Stimulated activated naive B cell treated with anti-CD40 and anti-IgM and Interleukin-4, amounts not matched to agents 10 μg/mL and 1 μg/mL and 100 μg/mL, for 72 hours (primary cell): ENCODE results near the gene MAT1A.
A peak's percentile ranks its signal among the peaks of the same experiment; 100 is the strongest.
"Not testable (repeated sequence)": the region's sequence is repeated elsewhere in the genome, so short reads cannot be mapped to it uniquely, and the experiment has no call there.

Experiments used
- ATAC-seq, 2 donors: fragments of 150-1000 bp; cut with Tn5 transposase; replicated peaks; 2 replicates each; pipeline ENCODE4 v1.10.0; 2021; ENCODE audit warnings: moderate library complexity in 1 of 2
- DNase-seq: peaks from one replicate; pipeline ENCODE4 v3.0.0; 2021
- H3K27ac Mint-ChIP-seq: one replicate; pipeline ENCODE4 v1.8.0; 2022; ENCODE audit warnings: mild to moderate bottlenecking, mixed read lengths
- H3K27me3 Mint-ChIP-seq, 2 donors: one replicate each; pipeline ENCODE4 v1.8.0; 2022; ENCODE audit warnings: mixed read lengths in 2 of 2
- H3K36me3 Mint-ChIP-seq, 2 donors: one replicate each; pipeline ENCODE4 v1.8.0; 2022; ENCODE audit warnings: mixed read lengths in 2 of 2, mild to moderate bottlenecking in 1 of 2
- H3K4me1 Mint-ChIP-seq, 2 donors: one replicate each; pipeline ENCODE4 v1.8.0; 2022; ENCODE audit warnings: mixed read lengths in 2 of 2, mild to moderate bottlenecking in 1 of 2
- H3K4me3 Mint-ChIP-seq, 2 donors: one replicate each; pipeline ENCODE4 v1.8.0; 2022; ENCODE audit warnings: mild to moderate bottlenecking in 2 of 2, mixed read lengths in 2 of 2, moderate library complexity in 1 of 2
- H3K9me3 Mint-ChIP-seq, 2 donors: one replicate each; pipeline ENCODE4 v1.8.0; 2022; ENCODE audit warnings: mixed read lengths in 2 of 2, mild to moderate bottlenecking in 1 of 2

Gene MAT1A

DNA sequence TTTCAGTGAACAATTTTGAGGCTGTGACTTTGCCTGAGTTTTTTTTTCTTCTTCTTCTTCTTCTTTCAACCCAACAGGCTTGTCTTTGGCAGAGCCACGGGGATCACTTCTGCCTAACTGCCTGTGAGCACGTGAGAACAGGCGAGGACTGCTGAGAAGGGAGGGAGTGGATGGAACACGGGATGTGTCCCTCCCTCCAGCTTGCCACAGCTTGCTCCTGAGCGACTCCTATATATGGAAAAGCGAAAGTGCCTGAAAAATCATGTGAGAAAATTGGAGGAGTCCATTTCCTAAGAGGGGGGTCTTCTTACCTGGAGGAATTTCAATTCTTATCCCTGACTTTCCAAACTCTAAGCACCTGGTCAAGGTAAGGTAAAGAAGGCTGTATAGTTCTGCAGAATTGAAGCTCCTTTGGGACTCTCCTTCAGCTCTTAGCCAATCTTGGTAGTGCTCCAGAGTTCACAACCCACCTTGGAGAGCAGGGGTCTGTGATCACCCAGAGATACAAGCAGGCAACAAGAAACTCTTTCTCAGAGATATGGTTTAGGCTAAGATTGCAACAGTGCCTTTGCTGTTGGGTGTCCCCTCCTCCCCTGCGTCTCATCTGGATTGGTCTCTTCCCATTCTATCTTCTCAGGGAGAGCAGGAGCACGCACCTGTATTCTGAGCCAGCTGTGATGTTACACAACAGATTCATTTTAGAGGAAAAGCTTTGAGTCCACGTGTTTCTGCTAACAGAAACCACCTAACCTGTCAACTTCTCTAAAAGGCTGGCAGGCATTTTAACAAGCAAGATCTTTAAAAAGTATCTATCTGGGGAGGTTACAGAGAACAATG lies at the start of gene MAT1A:
TSS of gene MAT1A (minus strand) at position 208 of the 837 bp plus-strand sequence. CDS start 235 bp downstream, outside the sequence.
- H3K36me3 Mint-ChIP-seq: no peaks in the 10 kb centered on the region
- ATAC-seq (no peak), DNase-seq (no peak)

GRCh38 chr10:80333983-80334382 lies 44.5 kb upstream of the MAT1A start:
- Mint-ChIP-seq H3K36me3 (no peaks in the 10 kb centered on the region), H3K4me3 (no peak overlapping the region), H3K4me1 (no peaks in the 10 kb centered on the region), H3K9me3 (peaks cover 0 to 1% of the 10 kb centered on the region in 2 donors), H3K27ac (no peak overlapping the region), H3K27me3 (no peaks in the 10 kb centered on the region)
- DNase-seq (no peak), ATAC-seq (peak; percentile 29 to 47)

More for the DNA sequence above, at the start of gene MAT1A:
- Mint-ChIP-seq H3K4me1 (peaks cover 0 to 4% of the 10 kb centered on the region in 2 donors), H3K27me3 (peaks cover 5 to 18% of the 10 kb centered on the region in 2 donors), H3K9me3 (no peaks in the 10 kb centered on the region), H3K4me3 (no peak within 1 kb of the TSS), H3K27ac (no peak within 1 kb of the TSS)

DNA sequence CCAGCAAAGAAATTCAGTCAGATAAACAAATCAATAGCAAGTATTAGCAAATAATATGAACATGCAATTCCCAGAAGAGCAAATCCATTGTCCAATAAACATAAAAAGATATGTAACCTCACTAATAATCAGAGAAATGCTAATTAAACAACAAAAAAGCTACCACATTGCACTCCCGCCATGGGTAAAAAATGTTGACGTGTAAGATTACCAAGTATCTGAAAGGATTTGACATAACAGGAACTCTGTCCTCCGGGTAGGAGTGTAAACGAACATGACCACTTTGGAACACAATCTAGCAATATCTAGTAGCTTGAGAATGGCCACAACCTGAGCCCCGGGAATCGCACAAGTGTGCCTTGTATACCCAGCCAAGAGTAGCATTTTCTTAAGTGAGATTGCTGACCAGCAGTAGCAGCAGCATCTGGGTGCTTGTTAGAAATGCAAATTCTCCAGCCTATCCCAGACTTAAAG lies 35.5 kb upstream of the MAT1A start:
- Mint-ChIP-seq H3K9me3 (no peaks in the 10 kb centered on the region), H3K27me3 (peaks cover 0 to 6% of the 10 kb centered on the region in 2 donors), H3K4me1 (no peaks in the 10 kb centered on the region), H3K4me3 (no peak overlapping the region), H3K27ac (no peak overlapping the region), H3K36me3 (no peaks in the 10 kb centered on the region)
- ATAC-seq: no peak
- no peak for DNase-seq

- H3K36me3 Mint-ChIP-seq: no peaks in the 10 kb centered on the region
- H3K27me3 Mint-ChIP-seq: peaks cover 0 to 6% of the 10 kb centered on the region in 2 donors
- H3K9me3 Mint-ChIP-seq: no peaks in the 10 kb centered on the region
- no peak overlapping the region for H3K27ac Mint-ChIP-seq
- H3K4me3 Mint-ChIP-seq: no peak overlapping the region
- ATAC-seq (peak in 1 of 2 donors; percentile 38), DNase-seq (no peak)
- no peaks in the 10 kb centered on the region for H3K4me1 Mint-ChIP-seq
Observed at GRCh38 chr10:80324086-80324485, 34.6 kb upstream of the MAT1A start.

GRCh38 chr10:80323311-80323710 lies 33.9 kb upstream of the MAT1A start:
- H3K27ac Mint-ChIP-seq: no peak overlapping the region
- no peaks in the 10 kb centered on the region for H3K9me3 Mint-ChIP-seq
- H3K4me3 Mint-ChIP-seq: no peak overlapping the region
- H3K27me3 Mint-ChIP-seq: peaks cover 0 to 6% of the 10 kb centered on the region in 2 donors
- H3K4me1 Mint-ChIP-seq: no peaks in the 10 kb centered on the region
- DNase-seq: no peak
- ATAC-seq: no peak
- no peaks in the 10 kb centered on the region for H3K36me3 Mint-ChIP-seq

DNA sequence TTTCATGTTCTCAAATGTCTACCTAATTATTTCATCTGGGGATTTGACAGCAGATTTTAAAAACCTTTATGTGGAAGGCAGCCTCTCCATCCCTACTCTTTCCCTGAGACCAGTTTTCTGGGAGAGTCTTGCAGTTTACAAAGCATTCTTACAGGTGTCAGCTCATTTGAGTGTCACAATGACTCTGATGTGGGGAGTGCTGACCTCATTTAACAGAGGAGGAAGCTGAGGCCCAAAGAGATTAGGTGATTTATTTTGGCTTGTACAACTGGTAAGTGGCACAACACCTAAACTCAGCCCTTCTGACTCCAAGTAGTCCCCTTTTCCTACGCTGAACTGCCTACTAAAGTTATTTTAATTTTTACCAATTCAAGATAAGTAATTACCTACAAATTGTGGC lies 33.3 kb upstream of the MAT1A start:
- Mint-ChIP-seq H3K9me3 (no peaks in the 10 kb centered on the region), H3K4me3 (no peak overlapping the region), H3K4me1 (no peaks in the 10 kb centered on the region), H3K27me3 (peaks cover 0 to 6% of the 10 kb centered on the region in 2 donors), H3K27ac (no peak overlapping the region), H3K36me3 (no peaks in the 10 kb centered on the region)
- ATAC-seq (no peak), DNase-seq (no peak)

DNA sequence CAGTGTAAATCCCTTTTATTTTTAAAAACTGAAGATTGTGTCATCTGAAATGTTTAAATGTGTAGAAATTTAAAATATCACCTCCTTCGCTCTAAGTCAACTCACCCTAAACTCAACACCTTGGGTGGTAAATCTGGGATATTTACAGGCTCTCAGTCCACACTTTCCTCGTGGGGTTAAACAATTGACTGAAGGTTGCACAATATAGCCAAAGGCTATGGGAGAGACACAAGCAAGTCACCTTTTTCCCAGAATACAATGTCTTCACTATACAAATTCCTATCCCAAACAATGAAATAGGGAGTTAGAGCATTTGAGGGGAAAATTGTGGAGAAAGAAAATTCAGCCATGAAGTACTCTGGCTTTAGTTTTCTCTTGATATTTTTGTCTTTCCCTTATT lies 32.7 kb upstream of the MAT1A start:
- ATAC-seq (no peak), DNase-seq (no peak)
- Mint-ChIP-seq H3K27ac (no peak overlapping the region), H3K4me3 (no peak overlapping the region), H3K27me3 (peaks cover 0 to 6% of the 10 kb centered on the region in 2 donors), H3K9me3 (no peaks in the 10 kb centered on the region), H3K36me3 (no peaks in the 10 kb centered on the region), H3K4me1 (no peaks in the 10 kb centered on the region)

- Mint-ChIP-seq H3K4me3 (no peak overlapping the region), H3K27ac (no peak overlapping the region), H3K27me3 (no peaks in the 10 kb centered on the region), H3K36me3 (no peaks in the 10 kb centered on the region), H3K9me3 (no peaks in the 10 kb centered on the region), H3K4me1 (no peaks in the 10 kb centered on the region)
- DNase-seq: no peak
- no peak for ATAC-seq
Observed at GRCh38 chr10:80321183-80321582, 31.7 kb upstream of the MAT1A start.

DNA sequence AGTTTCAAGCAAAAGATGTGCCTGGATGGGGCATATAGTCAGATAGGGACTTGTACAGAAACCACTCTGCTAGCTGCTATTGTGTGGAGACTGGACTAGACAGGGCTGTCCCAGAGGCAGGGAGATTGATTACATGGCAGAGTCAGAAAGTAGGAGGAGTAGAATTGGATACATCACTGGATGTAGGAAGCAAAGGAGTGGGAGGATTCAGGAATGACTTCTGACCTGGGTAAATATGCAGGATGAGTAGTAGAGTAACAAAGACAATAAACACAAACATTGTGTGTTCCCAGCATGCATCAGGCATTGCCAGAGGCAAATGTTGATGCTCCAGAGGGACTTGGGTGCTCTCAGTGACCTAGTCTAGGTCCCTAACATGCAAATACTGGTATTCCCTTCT lies 30.9 kb upstream of the MAT1A start:
- no peaks in the 10 kb centered on the region for H3K27me3 Mint-ChIP-seq
- no peak for ATAC-seq
- no peaks in the 10 kb centered on the region for H3K9me3 Mint-ChIP-seq
- no peak overlapping the region for H3K27ac Mint-ChIP-seq
- H3K36me3 Mint-ChIP-seq: no peaks in the 10 kb centered on the region
- H3K4me1 Mint-ChIP-seq: no peaks in the 10 kb centered on the region
- no peak for DNase-seq
- H3K4me3 Mint-ChIP-seq: no peak overlapping the region

DNA sequence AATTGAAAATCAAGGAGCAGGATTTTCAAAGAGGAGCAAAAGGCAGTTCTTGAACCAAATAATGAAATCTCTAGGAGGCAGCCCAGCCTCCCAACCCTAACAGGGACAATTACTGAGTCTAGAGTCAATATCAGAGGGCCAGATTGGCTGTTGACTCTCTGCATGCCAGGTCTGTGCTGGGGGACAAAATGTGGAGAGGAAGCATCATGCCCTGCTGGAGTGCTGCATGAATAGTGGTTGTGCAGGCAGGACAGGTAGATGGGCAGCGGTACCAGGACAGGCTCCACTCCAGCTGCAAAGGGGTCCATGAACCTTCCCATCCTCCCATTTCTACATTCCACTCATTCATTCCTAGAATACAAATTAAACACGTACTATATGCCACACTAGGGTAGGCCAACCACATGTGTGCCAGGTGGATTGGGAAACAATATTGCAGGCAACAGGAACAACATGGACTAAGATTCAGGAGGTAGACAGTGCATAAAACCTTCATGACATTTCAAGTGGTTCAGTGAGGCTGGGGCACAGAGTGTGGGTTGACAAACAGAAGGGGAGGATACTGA lies 30.4 kb upstream of the MAT1A start:
- Mint-ChIP-seq H3K9me3 (no peaks in the 10 kb centered on the region), H3K36me3 (no peaks in the 10 kb centered on the region), H3K4me1 (no peaks in the 10 kb centered on the region), H3K27me3 (no peaks in the 10 kb centered on the region), H3K4me3 (no peak overlapping the region), H3K27ac (no peak overlapping the region)
- ATAC-seq: no peak
- no peak for DNase-seq

GRCh38 chr10:80319318-80319717 lies 29.9 kb upstream of the MAT1A start:
- DNase-seq (no peak), ATAC-seq (no peak)
- no peaks in the 10 kb centered on the region for H3K4me1 Mint-ChIP-seq
- H3K27ac Mint-ChIP-seq: no peak overlapping the region
- no peaks in the 10 kb centered on the region for H3K9me3 Mint-ChIP-seq
- no peaks in the 10 kb centered on the region for H3K36me3 Mint-ChIP-seq
- H3K4me3 Mint-ChIP-seq: no peak overlapping the region
- H3K27me3 Mint-ChIP-seq: no peaks in the 10 kb centered on the region

GRCh38 chr10:80318742-80319141 lies 29.3 kb upstream of the MAT1A start:
- ATAC-seq: no peak
- no peak overlapping the region for H3K27ac Mint-ChIP-seq
- H3K36me3 Mint-ChIP-seq: no peaks in the 10 kb centered on the region
- no peak for DNase-seq
- H3K4me3 Mint-ChIP-seq: no peak overlapping the region
- H3K27me3 Mint-ChIP-seq: no peaks in the 10 kb centered on the region
- H3K9me3 Mint-ChIP-seq: no peaks in the 10 kb centered on the region
- H3K4me1 Mint-ChIP-seq: no peaks in the 10 kb centered on the region

GRCh38 chr10:80315391-80315790 lies 25.9 kb upstream of the MAT1A start:
- Mint-ChIP-seq H3K4me3 (no peak overlapping the region), H3K36me3 (no peaks in the 10 kb centered on the region), H3K27ac (no peak overlapping the region), H3K27me3 (no peaks in the 10 kb centered on the region), H3K9me3 (no peaks in the 10 kb centered on the region), H3K4me1 (peaks cover 0 to 2% of the 10 kb centered on the region in 2 donors)
- DNase-seq: no peak
- ATAC-seq: no peak

- peaks cover 0 to 2% of the 10 kb centered on the region in 2 donors for H3K4me1 Mint-ChIP-seq
- no peak overlapping the region for H3K27ac Mint-ChIP-seq
- no peaks in the 10 kb centered on the region for H3K27me3 Mint-ChIP-seq
- H3K4me3 Mint-ChIP-seq: no peak overlapping the region
- H3K36me3 Mint-ChIP-seq: no peaks in the 10 kb centered on the region
- DNase-seq (no peak), ATAC-seq (no peak)
- H3K9me3 Mint-ChIP-seq: peaks cover 0 to 2% of the 10 kb centered on the region in 2 donors
Observed at GRCh38 chr10:80313523-80313922, 24.1 kb upstream of the MAT1A start.

DNA sequence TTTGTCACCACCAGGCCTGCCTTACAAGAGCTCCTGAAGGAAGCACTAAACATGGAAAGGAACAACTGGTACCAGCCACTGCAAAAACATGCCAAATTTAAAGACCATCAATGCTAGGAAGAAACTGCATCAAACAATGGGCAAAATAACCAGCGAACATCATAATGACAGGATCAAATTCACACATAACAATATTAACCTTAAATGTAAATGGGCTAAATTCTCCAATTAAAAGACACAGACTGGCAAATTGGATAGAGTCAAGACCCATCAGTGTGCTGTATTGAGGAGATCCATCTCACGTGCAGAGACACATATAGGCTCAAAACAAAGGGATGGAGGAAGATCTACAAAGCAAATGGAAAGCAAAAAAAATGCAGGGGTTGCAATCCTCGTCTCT lies 16.5 kb upstream of the MAT1A start:
- DNase-seq, H3K27ac Mint-ChIP-seq, H3K4me1 Mint-ChIP-seq, H3K36me3 Mint-ChIP-seq, ATAC-seq, H3K4me3 Mint-ChIP-seq: not testable (repeated sequence)
- H3K27me3 Mint-ChIP-seq: peaks cover 7 to 15% of the 10 kb centered on the region in 2 donors
- peaks cover 14 to 20% of the 10 kb centered on the region in 2 donors for H3K9me3 Mint-ChIP-seq
